ENCODE measurements around the gene ZCCHC7.

DNA sequence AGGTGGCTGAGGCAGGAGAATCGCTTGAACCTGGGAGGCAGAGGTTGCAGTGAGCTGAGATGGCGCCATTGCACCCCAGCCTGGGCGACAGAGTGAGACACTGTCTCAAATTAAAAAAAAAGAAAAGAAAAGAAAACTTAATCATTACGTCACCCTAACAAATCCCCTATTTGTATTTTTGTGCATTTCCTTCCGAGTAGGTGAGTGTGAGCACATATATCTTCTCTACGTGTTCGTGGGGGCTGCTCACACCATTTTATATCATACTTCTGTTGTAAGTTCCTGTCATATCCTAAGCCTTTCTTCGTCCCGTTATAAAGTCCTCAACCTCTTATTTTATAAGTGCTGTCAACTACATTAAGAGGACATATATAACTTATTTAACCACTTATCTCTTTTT is 260.2 kb downstream of the ZCCHC7 start:
- TF ChIP-seq, protein P1, sequence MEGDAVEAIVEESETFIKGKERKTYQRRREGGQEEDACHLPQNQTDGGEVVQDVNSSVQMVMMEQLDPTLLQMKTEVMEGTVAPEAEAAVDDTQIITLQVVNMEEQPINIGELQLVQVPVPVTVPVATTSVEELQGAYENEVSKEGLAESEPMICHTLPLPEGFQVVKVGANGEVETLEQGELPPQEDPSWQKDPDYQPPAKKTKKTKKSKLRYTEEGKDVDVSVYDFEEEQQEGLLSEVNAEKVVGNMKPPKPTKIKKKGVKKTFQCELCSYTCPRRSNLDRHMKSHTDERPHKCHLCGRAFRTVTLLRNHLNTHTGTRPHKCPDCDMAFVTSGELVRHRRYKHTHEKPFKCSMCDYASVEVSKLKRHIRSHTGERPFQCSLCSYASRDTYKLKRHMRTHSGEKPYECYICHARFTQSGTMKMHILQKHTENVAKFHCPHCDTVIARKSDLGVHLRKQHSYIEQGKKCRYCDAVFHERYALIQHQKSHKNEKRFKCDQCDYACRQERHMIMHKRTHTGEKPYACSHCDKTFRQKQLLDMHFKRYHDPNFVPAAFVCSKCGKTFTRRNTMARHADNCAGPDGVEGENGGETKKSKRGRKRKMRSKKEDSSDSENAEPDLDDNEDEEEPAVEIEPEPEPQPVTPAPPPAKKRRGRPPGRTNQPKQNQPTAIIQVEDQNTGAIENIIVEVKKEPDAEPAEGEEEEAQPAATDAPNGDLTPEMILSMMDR (conservative IDR thresholded peaks at IDR 0.05; ENCODE audit: low read length) = no peak
- no peak for TF ChIP-seq EZH2phosphoT487 (IDR thresholded peaks at IDR 0.05; ENCODE audit: borderline replicate concordance)

Data from Loucy (cell line).